ENCODE results near the gene DPP6. TPM values are rescaled to one million over a fixed set of nuclear protein-coding genes. Genes with fewer than 3 reads are reported as not detected.

Gene DPP6
- total and polyA plus RNA-seq, 9 of the 15 experiments (the other 6 are each of a cell fraction or from before 2014, with no cell fraction given), result not detected

- TF ChIP-seq ZBTB40 (IDR thresholded peaks at IDR 0.05), result no peak
- TF ChIP-seq ZBTB40 (CRISPR knock-in tag; IDR thresholded peaks at IDR 0.05), result no peak
- TF ChIP-seq, protein P1, sequence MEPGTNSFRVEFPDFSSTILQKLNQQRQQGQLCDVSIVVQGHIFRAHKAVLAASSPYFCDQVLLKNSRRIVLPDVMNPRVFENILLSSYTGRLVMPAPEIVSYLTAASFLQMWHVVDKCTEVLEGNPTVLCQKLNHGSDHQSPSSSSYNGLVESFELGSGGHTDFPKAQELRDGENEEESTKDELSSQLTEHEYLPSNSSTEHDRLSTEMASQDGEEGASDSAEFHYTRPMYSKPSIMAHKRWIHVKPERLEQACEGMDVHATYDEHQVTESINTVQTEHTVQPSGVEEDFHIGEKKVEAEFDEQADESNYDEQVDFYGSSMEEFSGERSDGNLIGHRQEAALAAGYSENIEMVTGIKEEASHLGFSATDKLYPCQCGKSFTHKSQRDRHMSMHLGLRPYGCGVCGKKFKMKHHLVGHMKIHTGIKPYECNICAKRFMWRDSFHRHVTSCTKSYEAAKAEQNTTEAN (CRISPR knock-in tag; IDR thresholded peaks at IDR 0.05), result no peak
- no peak for TF ChIP-seq YBX1 (IDR thresholded peaks at IDR 0.05)
- no peak for TF ChIP-seq GATAD2A (IDR thresholded peaks at IDR 0.05)
- TF ChIP-seq ETS2 (tag; IDR thresholded peaks at IDR 0.05; ENCODE audit: borderline replicate concordance, poor library complexity, severe bottlenecking), result no peak
- no peak for TF ChIP-seq SIN3A (IDR thresholded peaks at IDR 0.05; ENCODE audit: borderline replicate concordance in 2 of 2, control insufficient read depth in 1 of 2, low read depth in 2 of 2, low read length in 2 of 2)
- no peak for TF ChIP-seq CEBPB (tag; IDR thresholded peaks at IDR 0.05)
- TF ChIP-seq PATZ1 (CRISPR knock-in tag; IDR thresholded peaks at IDR 0.05; ENCODE audit: borderline replicate concordance), result no peak
- no peak for TF ChIP-seq ZNF449 (CRISPR knock-in tag; IDR thresholded peaks at IDR 0.05)
- no peak for TF ChIP-seq HEY1 (CRISPR knock-in tag; IDR thresholded peaks at IDR 0.05; ENCODE audit: borderline replicate concordance)
- TF ChIP-seq ZNF507 (tag; conservative IDR thresholded peaks at IDR 0.05), result no peak
Measured at GRCh38 chr7:154677454-154677853, 625.3 kb downstream of the DPP6 start (continued).
